ENCODE data around the gene RASSF5. TPM values are rescaled to one million over a fixed set of nuclear protein-coding genes. Genes with fewer than 3 reads are reported as not detected.

Gene RASSF5
- polyA plus RNA-seq, 1 donor from 2014 or later: 4.0 TPM

DNA sequence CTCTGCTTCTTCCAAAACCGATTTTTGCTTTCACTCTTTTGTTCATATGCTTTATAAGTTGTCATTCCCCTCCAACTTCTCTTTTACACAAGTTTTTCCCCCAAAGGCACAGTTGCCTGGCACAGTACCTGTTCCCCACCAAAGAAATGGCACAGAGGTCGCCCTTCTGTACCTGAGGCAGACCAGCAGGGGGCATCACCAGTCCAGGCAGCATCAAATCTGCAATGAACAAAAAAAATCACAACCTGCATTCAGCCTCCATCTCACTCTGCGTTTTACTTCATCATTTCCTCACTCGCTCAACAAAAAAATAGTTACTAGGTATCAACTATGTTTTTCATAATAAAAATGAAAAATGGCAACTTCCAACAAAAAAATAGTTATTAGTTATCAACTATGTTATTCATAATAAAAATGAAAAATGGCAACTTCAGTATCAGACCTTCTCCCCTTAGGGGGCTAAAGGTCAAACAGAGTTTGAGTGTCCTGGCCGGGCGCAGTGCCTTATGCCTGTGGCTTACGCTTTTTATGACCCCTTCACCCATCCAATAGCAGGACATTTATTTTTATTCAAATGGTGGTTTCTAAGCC lies 100.9 kb downstream of the RASSF5 start:
- TF ChIP-seq RAD21 (conservative IDR thresholded peaks at IDR 0.05) (peak; percentile 80), SMC3 (conservative IDR thresholded peaks at IDR 0.05; ENCODE audit: poor library complexity) (peak; percentile 82)
- TF ChIP-seq, protein P1, sequence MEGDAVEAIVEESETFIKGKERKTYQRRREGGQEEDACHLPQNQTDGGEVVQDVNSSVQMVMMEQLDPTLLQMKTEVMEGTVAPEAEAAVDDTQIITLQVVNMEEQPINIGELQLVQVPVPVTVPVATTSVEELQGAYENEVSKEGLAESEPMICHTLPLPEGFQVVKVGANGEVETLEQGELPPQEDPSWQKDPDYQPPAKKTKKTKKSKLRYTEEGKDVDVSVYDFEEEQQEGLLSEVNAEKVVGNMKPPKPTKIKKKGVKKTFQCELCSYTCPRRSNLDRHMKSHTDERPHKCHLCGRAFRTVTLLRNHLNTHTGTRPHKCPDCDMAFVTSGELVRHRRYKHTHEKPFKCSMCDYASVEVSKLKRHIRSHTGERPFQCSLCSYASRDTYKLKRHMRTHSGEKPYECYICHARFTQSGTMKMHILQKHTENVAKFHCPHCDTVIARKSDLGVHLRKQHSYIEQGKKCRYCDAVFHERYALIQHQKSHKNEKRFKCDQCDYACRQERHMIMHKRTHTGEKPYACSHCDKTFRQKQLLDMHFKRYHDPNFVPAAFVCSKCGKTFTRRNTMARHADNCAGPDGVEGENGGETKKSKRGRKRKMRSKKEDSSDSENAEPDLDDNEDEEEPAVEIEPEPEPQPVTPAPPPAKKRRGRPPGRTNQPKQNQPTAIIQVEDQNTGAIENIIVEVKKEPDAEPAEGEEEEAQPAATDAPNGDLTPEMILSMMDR (IDR thresholded peaks at IDR 0.05; ENCODE audit: poor library complexity, severe bottlenecking): peak; percentile 77
- TF ChIP-seq, protein P2, sequence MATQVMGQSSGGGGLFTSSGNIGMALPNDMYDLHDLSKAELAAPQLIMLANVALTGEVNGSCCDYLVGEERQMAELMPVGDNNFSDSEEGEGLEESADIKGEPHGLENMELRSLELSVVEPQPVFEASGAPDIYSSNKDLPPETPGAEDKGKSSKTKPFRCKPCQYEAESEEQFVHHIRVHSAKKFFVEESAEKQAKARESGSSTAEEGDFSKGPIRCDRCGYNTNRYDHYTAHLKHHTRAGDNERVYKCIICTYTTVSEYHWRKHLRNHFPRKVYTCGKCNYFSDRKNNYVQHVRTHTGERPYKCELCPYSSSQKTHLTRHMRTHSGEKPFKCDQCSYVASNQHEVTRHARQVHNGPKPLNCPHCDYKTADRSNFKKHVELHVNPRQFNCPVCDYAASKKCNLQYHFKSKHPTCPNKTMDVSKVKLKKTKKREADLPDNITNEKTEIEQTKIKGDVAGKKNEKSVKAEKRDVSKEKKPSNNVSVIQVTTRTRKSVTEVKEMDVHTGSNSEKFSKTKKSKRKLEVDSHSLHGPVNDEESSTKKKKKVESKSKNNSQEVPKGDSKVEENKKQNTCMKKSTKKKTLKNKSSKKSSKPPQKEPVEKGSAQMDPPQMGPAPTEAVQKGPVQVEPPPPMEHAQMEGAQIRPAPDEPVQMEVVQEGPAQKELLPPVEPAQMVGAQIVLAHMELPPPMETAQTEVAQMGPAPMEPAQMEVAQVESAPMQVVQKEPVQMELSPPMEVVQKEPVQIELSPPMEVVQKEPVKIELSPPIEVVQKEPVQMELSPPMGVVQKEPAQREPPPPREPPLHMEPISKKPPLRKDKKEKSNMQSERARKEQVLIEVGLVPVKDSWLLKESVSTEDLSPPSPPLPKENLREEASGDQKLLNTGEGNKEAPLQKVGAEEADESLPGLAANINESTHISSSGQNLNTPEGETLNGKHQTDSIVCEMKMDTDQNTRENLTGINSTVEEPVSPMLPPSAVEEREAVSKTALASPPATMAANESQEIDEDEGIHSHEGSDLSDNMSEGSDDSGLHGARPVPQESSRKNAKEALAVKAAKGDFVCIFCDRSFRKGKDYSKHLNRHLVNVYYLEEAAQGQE (IDR thresholded peaks at IDR 0.05; ENCODE audit: borderline replicate concordance): no peak
- Histone ChIP-seq H4K20me1 (ENCODE audit: insufficient read depth) (no peaks in the 10 kb centered on the region), H3K36me3 (ENCODE audit: insufficient read depth, low read length) (peaks cover 4% of the 10 kb centered on the region), H3K9me2 (ENCODE audit: insufficient read depth, low read length) (no peaks in the 10 kb centered on the region), H3K9me3 (ENCODE audit: low read length) (no peaks in the 10 kb centered on the region), H3K79me2 (replicated peaks; ENCODE audit: insufficient read depth, low read length) (no peaks in the 10 kb centered on the region), H3K9ac (ENCODE audit: low read length) (no peak overlapping the region), H3K27me3 (ENCODE audit: insufficient read depth, low read depth, low read length) (no peaks in the 10 kb centered on the region), H3K4me2 (ENCODE audit: low read length) (no peak overlapping the region), H3F3A (ENCODE audit: insufficient read depth, low read length, poor library complexity, severe bottlenecking) (no peaks in the 10 kb centered on the region), H3K27ac (ENCODE audit: low read length) (no peak overlapping the region), H3K4me3 (ENCODE audit: low read length) (no peak overlapping the region), H2AFZ (ENCODE audit: low read depth, low read length) (no peak overlapping the region)

DNA sequence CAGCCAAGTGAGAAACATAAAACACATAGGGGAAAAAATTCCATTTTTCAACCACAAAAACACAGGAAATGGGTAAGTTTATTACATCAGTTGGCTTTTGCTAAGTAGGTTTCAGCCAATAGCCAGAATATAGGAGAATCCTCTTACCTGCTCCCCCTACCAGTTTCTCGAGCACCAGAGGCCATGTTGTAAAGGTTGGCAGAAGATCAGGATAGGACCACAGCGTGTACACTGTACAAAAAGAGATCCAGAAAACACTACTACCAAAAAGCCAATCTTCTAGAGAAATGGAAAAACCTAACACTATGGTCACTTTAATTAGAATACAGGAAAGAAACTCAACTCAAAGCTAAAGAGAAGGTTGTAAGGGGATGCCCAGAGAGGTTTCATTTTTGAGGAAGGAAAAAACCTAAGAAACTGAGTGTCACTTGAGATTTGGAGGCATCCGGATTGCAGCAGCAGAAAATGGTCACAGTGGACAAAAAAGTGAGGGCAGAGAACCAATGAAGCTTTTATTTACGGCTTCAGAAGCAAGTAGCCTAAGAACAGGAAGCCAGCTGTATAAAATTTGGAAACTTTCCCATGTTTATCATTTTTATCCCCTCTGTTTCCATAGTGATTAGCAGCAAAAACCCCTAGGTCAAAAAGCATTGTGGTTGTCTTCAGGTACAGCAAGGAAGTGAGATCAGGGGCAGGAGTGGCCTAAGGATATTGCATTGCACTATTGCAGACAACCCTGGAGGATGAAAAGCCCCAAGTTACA lies 102.1 kb downstream of the RASSF5 start:
- Histone ChIP-seq H3K9ac (ENCODE audit: low read length) (no peak overlapping the region), H3K4me3 (ENCODE audit: low read length) (no peak overlapping the region), H3K27ac (ENCODE audit: low read length) (no peak overlapping the region), H3K36me3 (ENCODE audit: insufficient read depth, low read length) (no peaks in the 10 kb centered on the region), H3F3A (ENCODE audit: insufficient read depth, low read length, poor library complexity, severe bottlenecking) (no peaks in the 10 kb centered on the region), H2AFZ (ENCODE audit: low read depth, low read length) (no peak overlapping the region), H3K79me2 (replicated peaks; ENCODE audit: insufficient read depth, low read length) (no peaks in the 10 kb centered on the region), H3K9me2 (ENCODE audit: insufficient read depth, low read length) (no peaks in the 10 kb centered on the region), H4K20me1 (ENCODE audit: insufficient read depth) (no peaks in the 10 kb centered on the region), H3K4me2 (ENCODE audit: low read length) (no peak overlapping the region), H3K9me3 (ENCODE audit: low read length) (no peaks in the 10 kb centered on the region), H3K27me3 (ENCODE audit: insufficient read depth, low read depth, low read length) (no peaks in the 10 kb centered on the region)
- TF ChIP-seq MXI1 (conservative IDR thresholded peaks at IDR 0.05; ENCODE audit: poor library complexity, severe bottlenecking) (no peak), EZH2 (IDR thresholded peaks at IDR 0.05; ENCODE audit: borderline replicate concordance, insufficient read depth, low read length, poor library complexity, severe bottlenecking) (no peak), RAD21 (conservative IDR thresholded peaks at IDR 0.05) (no peak), EP300 (conservative IDR thresholded peaks at IDR 0.05; ENCODE audit: poor library complexity, severe bottlenecking) (no peak), SMC3 (conservative IDR thresholded peaks at IDR 0.05; ENCODE audit: poor library complexity) (no peak), POLR2AphosphoS5 (IDR thresholded peaks at IDR 0.05) (no peak), TAF1 (IDR thresholded peaks at IDR 0.05; ENCODE audit: low read depth) (no peak)
- TF ChIP-seq, protein P1 (IDR thresholded peaks at IDR 0.05; ENCODE audit: poor library complexity, severe bottlenecking): no peak
- TF ChIP-seq, protein P2 (IDR thresholded peaks at IDR 0.05; ENCODE audit: borderline replicate concordance): no peak

Data from neural cell (in vitro differentiated cells).